ENCODE results near the gene RABGAP1.

Gene RABGAP1

DNA sequence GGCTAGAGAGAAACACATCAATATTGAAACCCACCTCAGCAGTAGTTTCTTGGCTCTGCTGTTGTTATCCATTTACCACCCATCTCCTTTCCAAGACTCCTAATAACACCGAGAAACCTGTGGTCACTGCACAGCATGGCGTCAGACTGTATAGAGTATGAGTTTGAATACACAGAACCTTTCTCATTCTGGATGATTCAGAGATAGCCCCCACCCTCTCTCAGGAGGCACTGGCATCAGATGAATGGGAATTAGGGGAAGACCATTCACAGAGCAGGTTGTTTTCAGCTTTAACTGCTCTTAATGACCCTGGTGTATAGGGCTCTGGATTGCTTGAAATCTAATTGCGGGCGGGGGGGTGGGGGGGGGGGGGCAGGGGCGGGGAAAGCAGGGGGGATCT lies 179.3 kb downstream of the RABGAP1 start:
- TF ChIP-seq, protein P1, sequence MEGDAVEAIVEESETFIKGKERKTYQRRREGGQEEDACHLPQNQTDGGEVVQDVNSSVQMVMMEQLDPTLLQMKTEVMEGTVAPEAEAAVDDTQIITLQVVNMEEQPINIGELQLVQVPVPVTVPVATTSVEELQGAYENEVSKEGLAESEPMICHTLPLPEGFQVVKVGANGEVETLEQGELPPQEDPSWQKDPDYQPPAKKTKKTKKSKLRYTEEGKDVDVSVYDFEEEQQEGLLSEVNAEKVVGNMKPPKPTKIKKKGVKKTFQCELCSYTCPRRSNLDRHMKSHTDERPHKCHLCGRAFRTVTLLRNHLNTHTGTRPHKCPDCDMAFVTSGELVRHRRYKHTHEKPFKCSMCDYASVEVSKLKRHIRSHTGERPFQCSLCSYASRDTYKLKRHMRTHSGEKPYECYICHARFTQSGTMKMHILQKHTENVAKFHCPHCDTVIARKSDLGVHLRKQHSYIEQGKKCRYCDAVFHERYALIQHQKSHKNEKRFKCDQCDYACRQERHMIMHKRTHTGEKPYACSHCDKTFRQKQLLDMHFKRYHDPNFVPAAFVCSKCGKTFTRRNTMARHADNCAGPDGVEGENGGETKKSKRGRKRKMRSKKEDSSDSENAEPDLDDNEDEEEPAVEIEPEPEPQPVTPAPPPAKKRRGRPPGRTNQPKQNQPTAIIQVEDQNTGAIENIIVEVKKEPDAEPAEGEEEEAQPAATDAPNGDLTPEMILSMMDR (IDR thresholded peaks at IDR 0.05; ENCODE audit: low read depth, low read length, missing control alignments) = no peak
- H3K4me3 ChIP-seq (ENCODE audit: low read depth, low read length) = no peak overlapping the region
- no peak for DNase-seq (ENCODE audit: low read depth)

DNA sequence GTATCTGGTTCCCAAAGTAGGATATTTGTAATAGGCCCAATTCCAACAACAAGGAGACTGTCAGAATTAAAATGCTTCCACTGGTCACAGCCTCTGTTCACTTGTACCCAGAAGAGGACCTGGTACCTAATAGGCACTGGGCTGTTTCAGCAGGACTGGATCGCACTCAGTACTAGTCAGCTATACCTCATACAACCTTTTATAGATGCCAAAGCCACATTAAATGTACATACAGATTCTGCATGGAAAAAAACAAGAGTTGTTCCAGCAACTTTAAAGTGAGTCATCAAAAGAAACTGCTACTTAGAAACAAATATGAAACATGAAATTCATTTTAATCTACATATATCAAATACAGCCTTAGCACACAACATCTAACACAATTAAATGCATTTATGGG lies 180.1 kb downstream of the RABGAP1 start:
- TF ChIP-seq, protein P1 (IDR thresholded peaks at IDR 0.05; ENCODE audit: low read depth, low read length, missing control alignments) = no peak
- H3K4me3 ChIP-seq (ENCODE audit: low read depth, low read length) = no peak overlapping the region
- no peak for DNase-seq (ENCODE audit: low read depth)

DNA sequence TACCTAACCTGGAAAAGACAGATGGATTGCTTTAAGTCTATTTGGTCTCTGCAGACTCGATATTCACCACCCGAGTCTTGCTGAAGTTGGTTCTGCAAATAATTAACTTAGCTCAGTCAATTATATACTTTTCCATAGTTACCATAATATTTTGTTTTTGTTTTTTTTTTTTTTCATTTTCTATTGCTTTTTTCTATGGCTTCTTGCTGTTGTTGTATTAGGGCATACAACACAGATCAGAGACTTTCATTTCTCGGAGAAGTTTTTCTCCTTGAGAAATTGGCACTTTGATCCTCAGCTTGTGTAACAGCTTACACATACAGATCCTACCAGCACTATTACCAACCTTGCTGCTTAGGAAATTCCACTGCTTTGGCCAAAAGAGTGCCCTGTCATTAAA lies 180.6 kb downstream of the RABGAP1 start:
- TF ChIP-seq, protein P1 (IDR thresholded peaks at IDR 0.05; ENCODE audit: low read depth, low read length, missing control alignments) = no peak
- DNase-seq (ENCODE audit: low read depth) = no peak
- H3K4me3 ChIP-seq (ENCODE audit: low read depth, low read length) = no peak overlapping the region

DNA sequence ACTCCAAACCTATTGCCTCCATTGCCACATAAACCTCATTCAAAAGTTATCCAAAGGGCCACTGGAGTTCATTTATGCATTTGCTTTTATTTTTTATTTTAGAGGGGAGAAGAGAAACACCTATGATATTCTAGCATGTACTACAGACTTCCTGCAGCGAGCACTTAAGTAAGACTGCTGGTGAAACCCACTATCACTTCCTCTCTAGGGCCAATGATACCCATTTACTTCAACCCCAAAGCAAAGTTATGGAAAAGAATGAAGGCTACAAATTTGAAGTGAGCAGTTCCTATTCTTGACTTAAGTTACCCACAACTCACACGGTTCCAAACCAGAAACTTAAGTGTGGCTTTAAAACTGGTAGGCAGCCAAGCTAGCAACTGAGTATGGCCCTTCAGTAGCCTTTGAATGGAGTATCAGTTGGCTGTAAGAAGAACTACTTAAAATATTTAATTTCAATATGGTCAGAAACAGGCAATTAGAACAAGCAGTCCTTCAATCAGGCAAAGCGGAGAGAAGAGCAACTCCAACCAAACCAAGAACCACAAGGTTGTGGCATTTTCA lies 186.8 kb downstream of the RABGAP1 start:
- TF ChIP-seq, protein P1 (IDR thresholded peaks at IDR 0.05; ENCODE audit: low read depth, low read length, missing control alignments) = no peak
- H3K4me3 ChIP-seq (ENCODE audit: low read depth, low read length) = no peak overlapping the region
- no peak for DNase-seq (ENCODE audit: low read depth)

DNA sequence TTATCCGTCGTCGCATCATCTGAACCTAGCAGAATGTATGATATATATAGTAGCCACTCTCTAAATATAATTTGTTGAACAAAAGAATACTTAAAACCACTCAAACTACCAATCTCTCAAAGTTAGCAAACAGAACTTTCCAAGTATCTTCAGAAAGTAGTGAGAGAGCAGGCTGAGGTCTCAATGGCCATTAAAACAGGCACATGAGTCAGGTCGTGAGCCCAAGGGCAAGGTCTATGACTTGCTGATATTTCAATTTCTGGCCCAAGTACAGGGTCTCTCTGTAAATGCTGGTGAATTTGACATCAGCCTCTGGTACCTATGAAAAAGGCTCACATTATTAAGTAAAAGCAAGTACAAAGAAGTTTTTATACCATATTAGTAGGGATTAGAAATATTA lies 187.8 kb downstream of the RABGAP1 start:
- TF ChIP-seq, protein P1 (IDR thresholded peaks at IDR 0.05; ENCODE audit: low read depth, low read length, missing control alignments) = no peak
- no peak overlapping the region for H3K4me3 ChIP-seq (ENCODE audit: low read depth, low read length)
- DNase-seq (ENCODE audit: low read depth) = no peak

DNA sequence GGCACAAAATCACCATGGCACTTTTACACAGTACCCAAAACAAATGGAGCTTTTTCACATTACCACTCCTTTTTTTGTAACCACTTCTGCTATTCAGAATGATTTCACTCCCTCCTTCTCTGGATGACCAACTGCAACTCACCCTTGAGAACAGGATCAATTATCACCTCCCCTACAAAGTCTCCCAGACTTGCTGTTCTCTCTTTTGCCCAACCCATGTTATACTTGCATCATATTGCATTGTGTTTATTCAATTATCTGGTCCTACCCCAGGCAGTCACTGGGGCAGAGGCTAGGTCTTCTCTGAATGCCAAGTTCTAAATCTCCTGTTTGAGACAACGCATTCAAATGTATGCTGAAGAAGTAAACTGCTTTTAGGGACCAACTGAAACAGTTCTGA lies 188.6 kb downstream of the RABGAP1 start:
- TF ChIP-seq, protein P1 (IDR thresholded peaks at IDR 0.05; ENCODE audit: low read depth, low read length, missing control alignments) = no peak
- DNase-seq (ENCODE audit: low read depth) = no peak
- H3K4me3 ChIP-seq (ENCODE audit: low read depth, low read length) = no peak overlapping the region

DNA sequence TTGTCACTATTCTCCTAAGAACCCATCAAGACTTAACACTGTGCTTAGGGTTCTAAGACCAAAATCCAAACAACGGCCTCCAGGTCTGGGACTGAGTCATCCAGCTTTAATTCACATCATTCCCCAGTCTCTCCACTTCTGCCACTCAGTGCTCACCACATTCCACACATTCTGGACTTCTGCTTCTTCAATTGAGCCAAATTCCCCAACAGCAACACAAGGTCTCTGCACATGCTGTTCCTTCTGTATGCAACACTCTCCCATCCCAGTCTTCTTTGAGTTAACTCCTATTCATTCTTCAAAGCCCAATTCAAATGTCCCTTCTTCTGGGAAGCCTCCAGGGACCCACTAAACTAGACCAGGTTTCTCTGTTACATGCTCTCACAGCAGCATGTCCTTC lies 190.4 kb downstream of the RABGAP1 start:
- no peak for DNase-seq (ENCODE audit: low read depth)
- no peak overlapping the region for H3K4me3 ChIP-seq (ENCODE audit: low read depth, low read length)
- TF ChIP-seq, protein P1 (IDR thresholded peaks at IDR 0.05; ENCODE audit: low read depth, low read length, missing control alignments) = no peak

All from GM12864 (cell line).